ELF-1 (cell line): ENCODE results near the gene SBNO1.
"Not testable (repeated sequence)": the region's sequence is repeated elsewhere in the genome, so short reads cannot be mapped to it uniquely, and the experiment has no call there.

ENCODE experiments used
- DNase-seq: peaks from one replicate; pipeline ENCODE4 v3.0.0-alpha.2; 2016; ENCODE audit warnings: low read depth, low spot score

Gene SBNO1

DNA sequence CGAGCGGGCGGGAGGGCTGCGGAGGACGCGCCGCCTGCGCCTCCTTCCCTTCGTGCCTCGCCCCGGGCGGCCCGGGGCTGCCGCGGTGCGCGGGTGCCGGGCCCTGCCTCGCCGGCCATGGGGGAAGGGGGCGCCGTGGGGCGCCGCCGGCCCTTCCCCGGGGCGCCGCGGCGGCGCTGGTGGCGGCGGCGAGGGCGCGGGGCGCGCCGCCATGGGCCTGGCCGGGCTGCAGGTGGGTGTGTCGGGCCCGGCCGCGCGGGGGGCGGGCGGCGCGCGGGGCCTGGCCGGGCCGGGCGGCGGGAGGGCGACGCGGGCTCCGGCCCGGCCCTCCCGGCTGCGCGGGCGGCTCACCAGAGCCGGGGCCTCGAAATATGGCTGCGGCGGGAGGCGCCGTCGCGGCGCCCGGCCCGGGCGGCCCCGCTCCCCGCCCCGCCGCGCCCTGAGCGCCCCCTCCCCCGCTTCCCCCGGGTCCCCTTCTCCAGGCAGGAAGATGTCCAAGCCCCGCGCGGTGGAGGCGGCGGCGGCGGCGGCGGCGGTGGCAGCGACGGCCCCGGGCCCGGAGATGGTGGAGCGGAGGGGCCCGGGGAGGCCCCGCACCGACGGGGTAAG is 24.4 kb upstream of the SBNO1 start:
- DNase-seq: no peak

GRCh38 chr12:123388177-123388950 is 23.7 kb upstream of the SBNO1 start:
- peak; percentile 42 for DNase-seq

- DNase-seq: no peak
These were observed 23.0 kb upstream of the SBNO1 start for GRCh38 chr12:123387508-123388176.

- DNase-seq: not testable (repeated sequence)
These were observed 20.9 kb upstream of the SBNO1 start for GRCh38 chr12:123385536-123385935.

- DNase-seq: no peak
These were observed 20.3 kb upstream of the SBNO1 start for GRCh38 chr12:123384994-123385376.

DNA sequence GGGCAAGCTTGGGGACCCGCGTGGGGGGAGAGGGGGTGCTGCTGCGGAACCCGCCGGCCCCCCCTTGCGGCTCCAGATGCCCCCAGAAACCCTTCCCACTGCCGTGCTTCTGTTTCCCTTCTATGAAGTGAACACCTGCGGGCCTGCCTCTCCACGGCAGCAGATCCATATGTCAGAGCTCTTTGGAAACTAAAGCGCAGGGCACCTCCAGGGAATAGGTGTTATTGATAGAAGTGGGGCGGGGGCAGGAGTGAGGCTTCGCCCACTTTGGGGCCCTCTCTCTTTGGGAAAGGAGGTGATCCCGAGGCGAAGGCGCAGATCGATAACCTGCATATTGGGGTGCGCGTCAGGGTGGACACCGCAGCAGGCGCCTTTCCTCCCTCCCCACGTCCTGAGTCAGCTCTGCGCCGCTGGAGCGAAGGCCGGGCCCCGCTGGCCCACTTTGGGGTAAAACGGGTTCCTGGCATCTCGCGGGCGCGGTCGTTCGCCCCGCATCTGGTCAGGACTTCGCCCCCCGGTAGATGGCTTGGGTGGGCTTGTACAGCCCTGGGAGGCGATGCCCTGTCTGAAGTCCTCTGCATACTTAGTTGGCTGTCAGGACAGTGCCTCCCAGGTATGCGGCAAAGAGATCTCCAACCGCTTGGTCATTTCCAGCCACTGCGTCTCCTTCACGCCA is 19.8 kb upstream of the SBNO1 start:
- DNase-seq: peak; percentile 29

- no peak for DNase-seq
These were observed 18.0 kb upstream of the SBNO1 start for GRCh38 chr12:123382684-123383083.

DNA sequence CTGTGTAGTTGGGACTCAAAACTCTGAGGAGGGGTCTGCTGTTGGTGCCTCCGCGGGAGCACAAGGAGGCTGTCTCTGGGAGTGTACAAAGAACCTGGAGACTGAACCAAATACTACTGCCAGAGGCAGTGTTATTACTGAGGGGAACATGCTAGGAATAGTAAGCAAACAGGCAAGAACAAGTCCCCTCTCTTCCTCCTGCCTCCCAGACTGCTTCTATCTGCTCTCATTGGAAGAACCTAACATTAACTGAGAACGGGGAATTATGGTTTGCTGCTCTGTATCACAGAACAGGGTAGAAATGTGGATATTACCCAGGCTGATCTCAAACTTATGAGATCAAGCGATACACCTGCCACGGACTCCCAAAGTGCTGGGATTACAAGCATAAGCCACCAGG is 14.7 kb upstream of the SBNO1 start:
- DNase-seq: no peak

- DNase-seq: not testable (repeated sequence)
These were observed 7.8 kb upstream of the SBNO1 start for GRCh38 chr12:123372415-123372814.

GRCh38 chr12:123371667-123372368 is 7.2 kb upstream of the SBNO1 start:
- not testable (repeated sequence) for DNase-seq

DNA sequence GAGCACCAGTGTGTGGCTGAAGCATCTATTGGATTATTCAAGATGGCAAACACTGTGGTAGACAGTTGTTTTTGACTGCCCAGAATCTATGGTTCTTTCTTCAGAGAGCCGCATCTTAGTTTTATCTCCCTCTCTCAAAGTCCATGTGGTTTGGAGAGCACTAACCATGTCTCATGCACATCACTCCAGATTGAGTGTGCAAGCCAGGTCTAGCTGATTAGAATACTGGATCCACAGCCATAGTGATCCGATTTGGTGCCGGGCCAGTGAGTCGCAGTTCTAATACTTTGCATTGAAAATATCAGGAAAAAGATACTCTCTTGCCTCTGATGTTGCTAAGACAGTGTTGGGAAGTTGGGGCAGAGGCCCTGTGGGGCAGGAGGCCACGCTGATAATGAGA is 4.6 kb upstream of the SBNO1 start:
- no peak for DNase-seq

DNA sequence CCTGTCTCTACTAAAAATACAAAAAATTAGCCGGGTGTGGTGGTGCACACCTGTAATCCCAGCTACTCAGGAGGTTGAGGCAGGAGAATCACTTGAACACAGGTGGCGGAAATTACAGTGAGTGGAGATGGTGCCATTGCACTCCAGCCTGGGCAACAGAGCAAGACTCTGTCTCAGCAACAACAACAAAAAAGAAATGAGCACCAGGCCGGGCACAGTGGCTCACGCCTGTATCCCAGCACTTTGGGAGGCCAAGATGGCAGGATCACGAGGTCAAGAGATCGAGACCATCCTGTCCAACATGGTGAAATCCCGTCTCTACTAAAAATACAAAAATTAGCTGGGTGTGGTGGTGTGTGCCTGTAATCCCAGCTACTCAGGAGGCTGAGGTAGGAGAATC is 3.8 kb upstream of the SBNO1 start:
- not testable (repeated sequence) for DNase-seq

GRCh38 chr12:123367511-123367910 is 2.9 kb upstream of the SBNO1 start:
- DNase-seq: no peak

GRCh38 chr12:123365025-123365917 is 624 bp upstream of the SBNO1 start:
- DNase-seq: peak; percentile 99

DNA sequence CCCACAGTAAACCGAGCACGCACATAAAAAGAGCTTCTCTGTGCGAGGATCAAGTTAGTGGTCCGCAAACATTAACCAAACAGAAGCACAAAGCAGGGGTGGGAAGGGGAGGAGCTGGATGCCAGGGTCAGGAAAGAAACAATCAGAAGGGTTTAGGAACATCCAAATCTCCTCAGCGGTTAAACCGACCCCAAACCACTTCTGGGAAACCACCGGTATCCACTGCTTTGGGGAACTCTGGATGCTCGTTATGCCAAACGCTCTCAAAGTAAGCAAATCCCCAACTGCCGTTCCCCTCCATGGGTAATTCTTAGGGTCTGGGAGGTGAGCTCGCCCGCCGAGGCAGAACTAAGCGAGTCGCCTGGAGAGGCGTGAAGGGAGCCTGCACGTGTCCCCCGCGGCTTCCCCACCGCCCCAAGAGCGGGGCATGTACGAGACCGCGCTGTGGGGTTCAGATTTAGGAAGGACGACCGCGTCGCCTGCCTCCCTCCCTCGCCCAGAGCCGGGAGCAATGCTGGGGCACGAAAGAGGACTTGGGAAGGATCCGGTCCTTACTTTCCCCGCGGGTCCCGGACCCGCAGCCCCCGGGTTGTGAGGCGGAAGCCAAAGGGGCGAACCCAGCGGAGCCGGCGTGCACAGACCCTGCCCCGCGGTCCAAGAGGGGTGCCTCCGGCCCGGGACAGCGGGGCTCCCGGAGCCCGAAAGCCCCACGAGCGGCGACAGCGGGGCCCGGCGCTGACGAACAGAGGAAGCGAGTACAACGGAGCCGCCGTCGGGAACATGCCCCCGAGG is 711 bp downstream of the SBNO1 start:
- peak; percentile 53 for DNase-seq

GRCh38 chr12:123363390-123363739 is 1.3 kb downstream of the SBNO1 start:
- DNase-seq: no peak

DNA sequence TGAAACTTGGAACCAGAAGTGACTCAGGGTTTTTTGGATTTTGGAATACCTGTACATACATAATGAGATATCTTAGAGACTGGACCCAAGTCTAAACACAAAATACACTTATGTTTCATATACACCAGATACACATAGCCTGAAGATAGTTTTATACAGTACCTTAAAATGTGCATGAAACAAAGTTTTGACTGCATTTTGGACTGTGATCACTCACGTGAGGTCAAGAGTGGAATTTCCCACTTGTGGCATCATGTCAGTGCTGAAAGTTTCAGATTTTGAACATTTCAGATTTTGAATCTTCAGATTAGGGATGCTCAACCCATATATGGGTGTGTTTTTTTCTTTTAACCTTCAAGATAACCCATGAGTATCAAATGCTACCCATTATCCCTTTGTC is 6.6 kb downstream of the SBNO1 start:
- DNase-seq: no peak

- no peak for DNase-seq
These were observed 8.4 kb downstream of the SBNO1 start for GRCh38 chr12:123356159-123356670.

DNA sequence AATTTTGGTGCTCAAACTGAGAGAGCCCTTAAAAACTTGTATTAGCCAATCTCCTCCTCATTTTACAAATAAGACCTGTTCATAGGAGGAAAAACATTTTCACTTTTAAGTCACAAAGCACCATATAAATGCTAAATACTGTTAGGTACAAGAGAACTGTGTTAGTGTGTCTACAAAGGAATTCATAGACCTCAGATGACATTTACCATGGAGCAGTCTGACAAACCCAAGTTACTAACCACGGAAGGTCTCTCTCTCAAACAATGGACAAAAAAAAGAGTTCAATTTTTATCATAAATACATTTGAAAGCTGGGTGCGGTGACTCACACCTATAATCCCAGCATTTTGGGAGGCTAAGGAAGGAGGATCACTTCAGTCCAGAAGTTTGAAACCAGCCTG is 10.0 kb downstream of the SBNO1 start:
- no peak for DNase-seq

DNA sequence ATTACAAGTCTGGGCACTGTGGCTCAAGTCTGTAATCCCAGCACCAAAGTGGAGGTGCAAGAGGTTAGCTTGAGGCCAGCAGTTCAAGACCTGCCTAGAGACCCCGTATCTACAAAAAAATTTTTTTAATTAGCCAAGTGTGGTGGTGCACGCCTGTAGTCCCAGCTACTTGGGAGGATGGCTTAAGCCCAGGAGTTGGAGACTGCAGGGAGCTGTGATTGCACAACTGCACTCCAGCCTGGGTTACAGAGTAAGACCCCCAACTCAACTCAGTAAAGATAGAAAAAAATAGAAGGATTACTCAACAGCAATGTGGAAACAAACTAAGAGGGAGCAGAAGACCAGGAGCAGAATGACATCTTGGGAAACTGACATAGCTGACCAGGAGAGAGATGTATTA is 13.3 kb downstream of the SBNO1 start:
- no peak for DNase-seq
